NCI-H1694 (cell line): Measurements from ENCODE around the gene PIK3CB.
"Not testable (repeated sequence)": the region's sequence is repeated elsewhere in the genome, so short reads cannot be mapped to it uniquely, and the experiment has no call there.

Source experiments
- DNase-seq: peaks from one replicate; lab custom pipeline; 2025; lab: John Stamatoyannopoulos, UW

The PIK3CB gene

DNA sequence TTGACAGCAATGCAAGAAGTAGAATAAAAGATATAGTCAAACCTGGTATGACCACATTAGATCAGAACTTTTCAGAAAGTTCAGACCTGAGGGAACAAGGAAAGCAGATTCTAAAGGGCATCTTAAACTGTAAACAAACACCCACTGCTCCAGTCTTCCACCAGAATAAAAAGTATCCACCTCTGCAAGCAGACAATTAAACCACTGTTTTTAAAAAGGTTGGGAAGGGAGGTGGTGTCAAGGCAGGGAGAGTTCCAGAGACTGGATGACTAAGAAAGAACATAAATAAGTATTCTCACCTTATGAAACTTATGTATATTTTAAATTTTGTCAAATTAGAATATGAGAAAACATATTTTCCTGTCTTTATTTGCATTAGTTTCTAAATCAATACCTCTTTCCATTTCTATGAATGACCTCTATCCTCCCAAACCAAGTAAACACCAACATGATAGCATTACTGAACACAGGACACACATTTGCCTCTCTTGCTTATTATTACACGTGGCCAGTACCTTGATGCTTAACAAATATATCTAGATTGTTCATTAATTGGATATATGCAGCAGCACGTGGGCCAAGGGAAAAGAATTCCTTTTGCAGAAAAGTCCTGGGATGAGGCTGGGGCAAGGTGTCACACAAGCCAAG lies 31.6 kb downstream of the PIK3CB start:
- DNase-seq = no peak

DNA sequence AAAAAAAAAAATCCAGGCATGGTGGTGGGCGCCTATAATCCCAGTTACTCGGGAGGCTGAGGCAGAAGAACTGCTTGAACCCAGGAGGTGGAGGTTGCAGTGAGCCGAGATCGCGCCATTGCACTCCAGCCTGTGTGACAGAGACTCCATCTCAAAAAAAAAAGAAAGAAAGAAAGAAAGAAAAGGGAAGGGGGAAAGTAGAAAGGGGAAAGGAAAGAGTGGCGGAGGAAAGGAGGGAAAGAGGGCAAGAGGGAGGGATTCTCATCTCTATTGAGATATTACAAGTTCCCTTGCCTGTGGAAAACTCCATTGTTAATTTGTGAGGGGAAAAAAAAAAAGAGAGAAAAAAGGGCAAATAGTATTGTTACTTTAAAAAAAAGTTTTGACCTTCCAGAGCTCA lies 32.5 kb downstream of the PIK3CB start:
- DNase-seq = not testable (repeated sequence)

DNA sequence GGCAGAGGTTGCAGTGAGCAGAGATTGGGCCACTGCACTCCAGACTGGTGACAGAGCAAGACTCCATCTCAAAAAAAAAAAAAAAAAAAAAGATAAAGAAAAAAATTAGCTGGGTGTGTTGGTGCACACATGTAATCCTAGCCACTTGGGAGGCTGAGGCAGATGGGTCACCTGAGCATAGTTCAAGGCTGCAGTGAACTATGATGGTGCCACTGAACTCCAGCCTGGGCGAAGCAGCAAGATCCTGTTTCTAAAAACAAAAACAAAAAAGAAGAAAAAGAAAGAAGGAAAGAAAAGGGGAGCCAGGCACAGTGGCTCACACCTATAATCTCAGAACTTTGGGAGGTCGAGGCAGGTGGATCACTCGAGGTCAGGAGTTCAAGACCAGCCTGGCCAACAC lies 32.9 kb downstream of the PIK3CB start:
- DNase-seq = no peak

DNA sequence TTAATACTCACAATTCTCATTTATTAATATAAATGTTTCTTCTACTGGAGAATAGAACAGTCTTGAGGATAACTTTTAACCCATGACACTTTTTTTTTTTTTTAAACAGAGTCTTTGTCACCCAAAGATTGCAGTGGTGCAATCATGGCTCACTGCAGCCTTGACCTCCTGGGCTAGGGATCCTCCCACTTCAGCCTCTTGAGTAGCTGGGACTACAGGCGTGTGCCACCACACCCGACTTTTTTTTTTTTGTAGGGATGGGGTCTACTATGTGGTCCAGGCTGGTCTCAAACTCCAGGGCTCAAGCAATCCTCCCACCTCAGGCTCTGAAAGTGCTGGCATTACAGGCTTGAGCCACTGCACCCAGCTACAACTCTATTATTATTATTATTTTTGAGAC lies 34.5 kb downstream of the PIK3CB start:
- no peak for DNase-seq

DNA sequence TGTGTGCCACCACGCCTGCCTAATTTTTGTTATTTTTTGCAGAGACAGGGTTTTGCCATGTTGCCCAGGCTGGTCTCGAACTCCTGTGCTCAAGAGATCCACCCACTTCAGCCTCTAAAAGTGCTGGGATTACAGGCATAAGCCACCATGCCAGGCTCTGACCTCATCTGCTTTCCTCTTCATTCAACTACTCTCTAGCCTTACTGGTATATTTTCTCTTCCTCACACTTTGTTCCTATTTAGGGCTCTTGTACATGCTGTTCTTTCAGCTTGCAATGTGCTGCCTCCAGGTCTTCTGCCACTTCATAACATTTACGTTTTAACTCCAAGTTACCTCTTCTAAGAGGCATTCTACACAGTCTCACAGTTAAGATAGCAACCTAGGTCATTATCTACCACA lies 34.9 kb downstream of the PIK3CB start:
- no peak for DNase-seq

DNA sequence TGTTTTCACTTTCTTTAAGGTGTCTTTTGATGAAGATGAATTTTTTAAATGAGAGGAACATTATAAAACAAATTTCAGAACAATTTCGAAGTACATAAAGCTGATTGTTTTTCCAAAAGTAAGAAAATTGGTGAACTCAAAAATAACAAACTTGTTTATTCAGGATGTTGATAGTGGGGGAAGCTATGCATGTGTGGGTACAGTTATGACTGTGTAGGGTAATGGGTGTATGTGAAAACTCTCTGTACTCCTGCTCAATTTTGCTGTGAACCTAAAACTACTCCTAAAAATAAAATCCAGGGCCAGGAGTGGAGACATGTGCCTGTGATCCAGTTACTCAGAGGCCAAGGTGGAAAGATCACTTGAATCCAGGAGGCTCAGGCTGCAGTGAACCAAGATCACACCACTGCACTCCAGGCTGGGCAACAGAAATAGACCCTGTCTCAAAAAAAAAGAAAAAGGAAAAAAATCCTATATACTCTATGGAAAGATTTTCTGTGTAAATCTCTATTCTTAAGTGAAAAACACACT lies 37.2 kb downstream of the PIK3CB start:
- no peak for DNase-seq

DNA sequence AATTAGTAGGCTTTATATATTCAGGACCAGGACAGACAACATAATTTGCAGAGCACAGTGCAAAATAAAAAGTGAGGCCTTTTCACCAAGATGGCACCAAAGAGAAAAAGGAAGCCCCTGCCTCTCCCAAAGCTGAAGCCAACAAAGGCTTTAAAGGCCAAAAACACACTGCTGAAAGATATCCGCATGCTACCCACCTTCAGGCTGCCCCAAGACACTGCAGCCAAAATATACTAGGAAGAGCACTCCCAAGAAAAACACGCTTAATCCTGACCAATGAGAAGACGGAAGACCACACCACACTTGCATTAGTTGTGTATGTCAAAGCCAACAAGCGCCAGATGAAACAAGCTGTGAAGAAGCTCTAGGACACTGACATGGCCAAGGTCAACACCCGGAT lies 38.0 kb downstream of the PIK3CB start:
- DNase-seq = no peak

DNA sequence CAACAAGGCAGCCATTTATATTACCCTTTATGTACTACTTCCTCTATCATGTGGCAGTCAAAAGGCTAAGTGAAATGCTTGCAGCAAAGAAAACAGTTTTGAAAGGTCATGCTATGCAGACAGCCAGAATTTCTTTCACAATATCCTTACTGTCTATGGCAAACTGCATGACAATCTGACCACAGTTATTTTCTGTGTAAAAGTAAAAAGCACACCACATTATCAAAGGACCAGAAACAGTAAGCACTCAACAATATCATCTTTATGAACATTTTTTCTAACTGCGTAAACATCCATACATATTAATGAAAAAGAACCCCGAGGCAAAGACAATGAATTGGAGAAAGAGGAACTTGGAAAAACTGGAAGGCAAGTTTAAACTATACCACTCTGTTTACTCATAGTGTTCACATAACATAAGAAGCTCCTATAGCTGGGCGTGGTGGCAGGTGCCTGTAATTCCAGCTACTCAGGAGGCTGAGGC lies 47.9 kb downstream of the PIK3CB start:
- DNase-seq = no peak

DNA sequence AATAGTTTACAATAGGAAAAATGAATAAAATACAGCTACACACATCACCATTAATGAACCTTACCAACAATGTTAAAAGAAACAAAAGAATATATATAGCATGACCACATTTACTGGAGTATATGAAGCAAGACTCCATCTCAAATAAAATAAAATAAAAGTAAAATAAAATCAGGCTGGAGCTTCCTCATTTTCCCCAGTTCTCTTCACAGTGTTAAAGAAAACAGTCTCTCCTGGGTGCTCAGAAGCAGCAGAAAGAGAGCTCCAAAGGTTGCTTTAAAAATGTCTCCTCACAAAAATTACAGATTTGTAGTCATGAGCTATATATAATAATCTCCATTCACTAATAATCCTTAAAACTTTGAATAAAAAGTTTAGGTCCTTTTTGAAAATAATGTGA lies 48.8 kb downstream of the PIK3CB start:
- no peak for DNase-seq

DNA sequence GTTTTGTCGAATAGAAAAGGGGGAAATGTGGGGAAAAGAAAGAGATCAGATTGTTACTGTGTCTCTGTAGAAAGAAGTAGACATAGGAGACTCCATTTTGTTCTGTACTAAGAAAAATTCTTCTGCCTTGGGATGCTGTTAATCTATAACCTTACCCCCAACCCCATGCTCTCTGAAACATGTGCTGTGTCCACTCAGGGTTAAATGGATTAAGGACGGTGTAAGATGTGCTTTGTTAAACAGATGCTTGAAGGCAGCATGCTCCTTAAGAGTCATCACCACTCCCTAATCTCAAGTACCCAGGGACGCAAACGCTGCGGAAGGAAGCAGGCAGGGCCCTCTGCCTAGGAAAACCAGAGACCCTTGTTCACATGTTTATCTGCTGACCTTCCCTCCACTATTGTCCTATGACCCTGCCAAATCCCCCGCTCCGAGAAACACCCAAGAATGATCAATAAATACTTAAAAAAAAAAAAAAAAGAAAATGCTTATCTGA lies 49.3 kb downstream of the PIK3CB start:
- DNase-seq = not testable (repeated sequence)

DNA sequence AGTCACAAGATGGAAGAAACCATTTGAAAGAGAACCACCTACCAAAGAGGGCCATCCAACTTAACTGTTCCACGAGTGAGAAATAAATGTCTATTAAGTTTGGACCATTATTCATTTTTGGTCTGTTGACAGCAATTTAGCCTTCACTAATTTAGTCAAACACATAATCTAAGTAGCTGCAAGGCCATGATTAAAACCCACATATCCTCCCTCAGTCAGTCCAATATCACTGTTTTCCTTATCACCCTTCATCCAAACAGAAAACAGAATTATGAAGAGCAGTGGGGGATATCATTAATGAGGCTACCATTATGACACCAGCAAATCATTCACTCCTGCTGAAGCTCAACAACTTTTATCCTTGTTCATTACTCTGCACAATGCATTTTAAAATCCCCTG lies 52.0 kb downstream of the PIK3CB start:
- no peak for DNase-seq

DNA sequence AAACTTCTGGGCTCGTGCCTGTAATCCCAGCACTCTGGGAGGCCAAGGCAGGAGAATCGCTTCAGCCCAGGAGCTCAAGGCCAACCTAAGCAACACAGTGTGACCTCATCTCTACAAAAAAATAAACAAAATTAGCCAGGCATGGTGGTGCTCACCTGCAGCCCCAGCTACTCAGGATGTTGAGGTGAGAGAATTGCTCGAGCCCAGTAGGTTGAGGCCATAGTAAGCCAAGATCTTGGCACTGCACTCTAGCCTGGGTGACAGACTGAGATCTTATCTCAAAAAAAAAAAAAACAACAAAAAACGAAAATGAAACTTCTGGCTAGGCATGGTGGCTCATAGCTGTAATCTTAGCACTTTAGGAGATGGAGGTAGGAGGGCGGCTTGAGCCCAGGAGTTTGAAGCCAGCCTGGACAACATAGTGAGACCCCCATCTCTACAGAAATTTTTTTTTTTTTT lies 53.7 kb downstream of the PIK3CB start:
- DNase-seq = no peak

DNA sequence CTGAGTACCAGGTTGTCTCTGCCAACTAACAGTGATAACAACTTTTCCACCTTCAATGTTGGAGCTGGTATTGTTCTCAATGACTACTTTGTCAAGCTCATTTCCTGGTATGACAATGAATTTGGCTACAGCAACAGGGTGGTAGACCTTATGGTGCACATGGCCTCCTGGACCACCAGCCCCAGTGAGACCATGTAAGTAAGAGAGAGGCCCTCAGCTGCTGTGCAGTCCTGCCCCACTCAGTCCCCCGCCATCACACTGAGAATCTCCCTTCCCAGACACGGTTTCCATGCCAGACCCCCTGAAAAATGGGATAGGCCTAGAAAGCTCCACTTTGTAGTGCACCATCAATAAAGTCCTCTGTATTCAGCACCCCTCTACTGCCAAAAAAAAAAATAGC lies 56.1 kb downstream of the PIK3CB start:
- DNase-seq = no peak

DNA sequence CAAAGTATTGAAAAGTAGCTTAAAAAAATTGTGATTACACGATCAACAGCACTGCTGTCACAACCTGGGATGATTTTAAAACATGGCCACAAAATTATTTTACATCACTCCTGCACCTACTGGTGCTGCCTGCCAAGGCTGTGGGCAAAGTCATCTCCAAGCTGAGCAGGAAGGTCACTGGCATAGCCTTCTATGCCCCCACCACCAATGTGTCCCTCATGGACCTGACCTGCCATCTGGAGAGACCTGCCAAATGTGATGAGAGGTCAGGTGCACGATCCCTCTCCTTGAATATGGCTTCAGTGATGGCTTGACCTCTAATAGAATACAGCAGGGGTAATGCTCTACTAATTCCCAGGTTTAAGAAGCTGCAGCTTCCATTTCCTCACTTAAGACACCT lies 57.8 kb downstream of the PIK3CB start:
- DNase-seq = no peak

DNA sequence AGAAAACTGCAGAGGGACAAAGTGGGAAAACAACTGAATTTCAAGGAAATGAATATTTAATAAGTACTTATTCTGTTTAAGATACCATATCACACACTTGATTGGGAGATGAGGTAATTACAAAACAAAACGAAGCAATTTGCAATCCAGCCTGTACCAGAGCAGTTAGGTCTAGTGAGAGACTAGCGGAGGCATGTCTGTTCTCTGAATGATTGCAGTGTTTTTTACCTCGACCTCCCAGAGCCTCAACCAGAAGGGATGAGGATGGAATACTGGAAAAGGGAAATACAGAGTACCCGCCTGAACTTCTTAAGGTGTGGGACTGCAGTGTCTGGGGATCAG lies 59.5 kb downstream of the PIK3CB start:
- no peak for DNase-seq

DNA sequence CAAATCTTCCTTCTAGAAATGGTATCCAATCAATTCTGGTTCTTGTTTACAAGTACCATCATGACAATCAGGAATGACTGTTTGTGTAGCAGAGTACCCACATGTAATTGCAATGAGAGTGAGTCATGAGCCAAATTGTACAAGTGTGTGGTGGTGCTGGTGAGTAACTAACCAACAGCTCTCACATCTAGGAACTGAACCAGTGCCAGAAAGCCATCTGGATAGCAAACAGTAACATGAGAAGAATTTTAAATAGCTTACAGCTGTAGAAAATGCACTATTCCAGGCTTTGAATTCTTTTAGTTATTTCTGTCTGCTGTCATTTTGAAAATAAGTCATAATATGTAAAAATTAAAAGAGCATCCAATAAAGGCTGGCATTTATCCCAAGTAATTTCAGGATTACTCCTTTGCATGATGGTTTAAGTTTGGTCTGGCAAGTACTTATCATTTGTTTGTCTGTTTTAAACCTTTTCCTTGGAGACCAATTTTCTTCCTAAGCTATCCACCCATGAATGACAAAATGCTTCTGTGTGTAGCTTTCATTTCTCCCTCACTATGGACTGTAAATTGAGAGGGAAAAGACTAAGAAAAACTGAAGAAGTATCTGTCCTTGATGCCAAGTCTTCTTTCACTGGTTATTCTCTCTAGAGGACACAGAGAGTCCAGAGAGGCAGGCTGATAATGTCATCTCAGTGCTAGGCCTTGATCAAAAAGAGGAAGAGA lies 60.0 kb downstream of the PIK3CB start:
- DNase-seq = peak; percentile 97

DNA sequence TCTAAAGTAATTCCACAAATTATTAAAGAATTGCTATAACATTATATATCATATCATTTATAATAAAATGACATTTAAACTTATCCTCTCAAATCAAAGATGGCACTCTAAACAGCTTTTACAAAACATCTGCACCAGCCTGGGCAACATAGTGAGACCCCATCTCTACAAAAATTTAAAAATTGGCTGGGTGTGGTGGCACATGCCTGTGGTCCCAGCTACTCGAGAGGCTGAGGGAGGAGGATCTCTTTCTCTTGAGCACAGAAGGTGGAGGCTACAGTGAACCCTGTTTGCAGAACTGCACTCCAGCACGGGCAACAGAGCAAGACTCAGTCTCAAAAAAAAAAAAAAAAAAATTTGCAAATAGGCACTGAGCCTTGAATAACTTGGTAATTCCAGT lies 63.1 kb downstream of the PIK3CB start:
- no peak for DNase-seq

DNA sequence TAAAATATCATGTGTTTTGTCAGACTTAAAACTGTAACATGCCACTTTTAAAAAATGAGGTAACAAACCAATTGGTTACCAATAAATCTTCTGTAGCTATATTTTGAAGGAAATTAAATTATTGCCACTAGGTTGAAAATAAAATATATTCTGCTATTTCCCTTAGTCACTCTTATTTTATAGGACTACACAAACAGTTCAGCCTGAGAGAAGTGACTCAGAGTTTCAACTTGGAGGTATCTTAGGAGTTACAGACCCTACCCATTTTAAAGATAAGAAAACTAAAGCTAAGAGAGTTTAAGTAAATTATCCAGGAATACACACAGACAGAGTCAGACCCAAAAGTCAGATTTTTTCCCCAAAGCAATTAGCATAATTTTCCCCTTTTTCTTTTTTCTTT lies 65.1 kb downstream of the PIK3CB start:
- no peak for DNase-seq

DNA sequence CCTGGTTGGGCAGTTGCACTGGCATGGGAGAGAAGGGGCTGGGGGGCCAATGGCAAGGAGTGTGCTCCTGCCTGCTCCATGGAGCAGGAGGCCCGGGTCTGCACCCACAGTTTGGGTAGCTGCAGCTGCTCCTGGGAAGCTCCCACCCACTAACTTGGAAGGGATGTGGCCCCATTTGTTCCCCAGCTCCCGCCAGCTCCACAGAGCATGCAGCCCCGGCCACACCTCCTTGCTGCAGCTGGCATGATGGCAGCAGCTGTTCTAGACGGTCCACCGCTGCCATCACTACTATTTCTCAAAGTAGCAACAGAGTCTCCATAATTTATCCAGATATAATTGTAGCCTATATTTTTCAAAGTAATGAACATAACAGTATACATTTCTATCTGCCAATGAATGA lies 65.8 kb downstream of the PIK3CB start:
- no peak for DNase-seq

DNA sequence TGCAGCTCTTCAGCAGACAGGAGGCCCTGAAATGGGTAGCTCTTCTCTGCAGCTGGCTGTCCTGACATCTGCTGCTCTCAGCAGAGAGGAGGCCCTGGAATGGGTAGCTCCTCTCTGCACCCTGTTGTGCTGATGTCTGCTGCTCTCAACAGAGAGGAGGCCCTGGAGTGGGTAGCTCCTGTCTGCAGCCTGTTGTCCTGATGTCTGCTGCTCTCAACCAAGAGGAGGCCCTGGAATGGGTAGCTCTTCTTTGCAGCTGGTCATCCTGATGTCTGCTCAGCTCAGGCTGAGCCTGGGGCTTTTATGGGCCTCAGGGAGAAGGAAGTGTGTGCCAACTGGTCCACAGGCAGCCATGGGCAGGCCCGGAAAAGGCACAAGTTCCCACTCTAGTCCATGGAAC lies 66.6 kb downstream of the PIK3CB start:
- DNase-seq = no peak

DNA sequence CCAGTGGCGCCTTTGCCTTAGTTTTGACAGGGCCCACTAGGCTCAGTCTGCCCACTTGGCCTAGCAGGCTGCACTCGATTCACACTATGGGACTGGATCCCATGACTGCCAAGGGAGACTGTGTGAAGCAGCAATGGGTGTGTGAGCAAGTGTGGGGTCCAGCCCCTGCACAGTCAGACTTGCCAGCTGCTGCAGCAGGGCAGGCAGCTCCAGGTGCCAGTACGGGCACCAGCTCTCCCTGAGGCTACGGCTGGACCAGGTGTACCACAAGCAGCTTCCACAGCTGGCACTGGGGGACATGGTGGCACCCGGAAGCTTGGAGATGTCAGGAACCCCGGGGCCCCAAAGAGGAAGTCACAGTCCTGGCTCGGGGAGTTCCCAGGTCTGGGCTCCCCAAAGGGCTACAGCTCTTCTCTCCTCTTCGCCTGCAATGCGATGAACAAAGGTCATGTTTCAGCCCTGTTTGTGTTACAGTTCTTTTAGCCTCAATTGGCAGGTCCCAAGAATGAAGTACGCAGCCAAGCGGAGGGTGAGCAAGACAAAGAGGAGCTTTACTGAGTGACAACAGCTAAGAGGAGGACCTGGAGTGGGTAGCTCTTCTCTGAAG lies 67.1 kb downstream of the PIK3CB start:
- no peak for DNase-seq

DNA sequence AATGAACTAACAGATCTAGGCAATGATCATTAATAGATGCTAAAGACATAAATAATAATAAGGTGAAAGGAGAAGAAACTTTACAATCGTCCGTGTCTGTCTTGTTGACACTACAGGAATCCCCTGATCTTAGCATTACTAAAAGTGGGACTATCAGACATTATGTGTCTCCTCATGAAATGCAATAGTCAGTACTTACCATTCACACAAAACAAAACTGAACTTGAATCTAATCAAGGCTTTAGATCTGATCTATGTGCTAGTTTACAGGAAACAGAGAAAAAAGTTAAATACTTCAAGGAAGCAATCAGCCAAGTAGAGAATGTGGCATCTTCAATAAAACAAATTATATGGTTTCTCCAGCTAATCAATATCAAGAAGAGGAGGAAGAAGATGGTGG lies 73.7 kb downstream of the PIK3CB start:
- no peak for DNase-seq

DNA sequence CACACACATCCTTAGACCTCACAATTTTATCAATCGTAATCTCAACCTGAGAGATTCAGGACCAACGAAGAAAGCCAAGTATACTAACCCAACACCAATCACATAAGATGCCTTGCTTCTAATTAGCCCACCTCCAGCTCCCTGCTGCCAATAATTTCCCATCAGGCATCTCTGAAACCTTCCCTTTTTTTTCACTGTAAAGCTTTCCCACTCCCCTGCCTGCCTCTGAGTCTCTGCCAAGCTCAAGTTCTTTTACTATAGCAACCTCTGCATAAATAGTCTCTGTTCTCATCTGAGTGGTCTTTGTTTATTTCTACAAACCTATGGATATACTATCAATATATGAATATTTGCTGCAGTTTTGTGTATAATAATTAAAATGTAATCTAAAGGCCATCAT lies 86.5 kb downstream of the PIK3CB start:
- peak; percentile 38 for DNase-seq
